Measurements from ENCODE around the gene RBM8A.

GRCh38 chr1:145972580-145972979 is 45.3 kb upstream of the RBM8A start:
- TF ChIP-seq, protein P1, sequence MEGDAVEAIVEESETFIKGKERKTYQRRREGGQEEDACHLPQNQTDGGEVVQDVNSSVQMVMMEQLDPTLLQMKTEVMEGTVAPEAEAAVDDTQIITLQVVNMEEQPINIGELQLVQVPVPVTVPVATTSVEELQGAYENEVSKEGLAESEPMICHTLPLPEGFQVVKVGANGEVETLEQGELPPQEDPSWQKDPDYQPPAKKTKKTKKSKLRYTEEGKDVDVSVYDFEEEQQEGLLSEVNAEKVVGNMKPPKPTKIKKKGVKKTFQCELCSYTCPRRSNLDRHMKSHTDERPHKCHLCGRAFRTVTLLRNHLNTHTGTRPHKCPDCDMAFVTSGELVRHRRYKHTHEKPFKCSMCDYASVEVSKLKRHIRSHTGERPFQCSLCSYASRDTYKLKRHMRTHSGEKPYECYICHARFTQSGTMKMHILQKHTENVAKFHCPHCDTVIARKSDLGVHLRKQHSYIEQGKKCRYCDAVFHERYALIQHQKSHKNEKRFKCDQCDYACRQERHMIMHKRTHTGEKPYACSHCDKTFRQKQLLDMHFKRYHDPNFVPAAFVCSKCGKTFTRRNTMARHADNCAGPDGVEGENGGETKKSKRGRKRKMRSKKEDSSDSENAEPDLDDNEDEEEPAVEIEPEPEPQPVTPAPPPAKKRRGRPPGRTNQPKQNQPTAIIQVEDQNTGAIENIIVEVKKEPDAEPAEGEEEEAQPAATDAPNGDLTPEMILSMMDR (IDR thresholded peaks at IDR 0.05; ENCODE audit: insufficient read depth, low read length), result no peak
- no peak for TF ChIP-seq SPI1 (IDR thresholded peaks at IDR 0.05; ENCODE audit: borderline replicate concordance, low read depth)

All from HL-60 (cell line).